ENCODE measurements around the gene DDX4.
"Not testable (repeated sequence)": the region's sequence is repeated elsewhere in the genome, so short reads cannot be mapped to it uniquely, and the experiment has no call there.

Gene DDX4

GRCh38 chr5:55737793-55738192 is at the start of gene DDX4:
Gene DDX4 (plus strand): TSS chr5:55738061. CDS start chr5:55738964, 903 bp downstream.
- no peak for DNase-seq (ENCODE audit: low read depth in 2 of 2)

DNA sequence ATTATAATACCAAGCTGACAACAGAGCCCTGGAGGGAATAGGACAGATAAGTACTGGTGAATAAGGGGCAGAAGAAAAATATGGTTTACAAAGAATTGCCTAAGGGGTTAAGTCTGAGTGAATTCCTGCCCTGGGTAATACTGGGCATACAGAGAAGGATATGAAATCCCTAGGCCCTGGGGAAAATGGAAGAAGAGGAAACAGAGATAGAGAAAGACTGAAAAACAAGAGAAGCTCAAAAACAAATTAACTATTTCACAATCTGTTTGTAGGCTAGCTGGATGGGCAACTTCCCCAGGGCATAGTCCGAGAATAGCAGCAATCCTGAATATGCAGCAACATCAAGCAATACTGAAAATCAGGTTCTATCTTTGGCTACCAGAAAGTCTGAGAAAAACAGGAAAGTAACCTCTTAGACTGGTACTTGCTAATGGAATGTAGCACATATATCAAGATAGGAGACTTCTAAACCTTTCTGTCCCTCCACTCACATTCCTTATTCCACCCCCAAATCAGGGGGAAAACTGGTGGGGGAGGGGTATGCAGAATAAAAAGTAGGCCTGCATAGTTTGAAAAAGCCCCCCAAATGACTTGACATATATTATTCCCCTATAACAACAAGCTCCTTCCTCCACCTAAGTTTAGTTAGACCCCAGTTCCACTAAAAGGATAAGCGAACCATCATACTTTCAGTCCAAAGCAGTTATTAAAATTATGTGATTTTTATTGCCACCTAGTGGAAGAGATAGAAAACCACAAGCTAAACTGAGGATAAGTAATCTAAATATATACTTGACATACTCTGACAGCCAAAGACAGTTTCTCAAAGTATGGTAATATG is 46.4 kb upstream of the DDX4 start:
- DNase-seq (ENCODE audit: low read depth in 2 of 2), result no peak

DNA sequence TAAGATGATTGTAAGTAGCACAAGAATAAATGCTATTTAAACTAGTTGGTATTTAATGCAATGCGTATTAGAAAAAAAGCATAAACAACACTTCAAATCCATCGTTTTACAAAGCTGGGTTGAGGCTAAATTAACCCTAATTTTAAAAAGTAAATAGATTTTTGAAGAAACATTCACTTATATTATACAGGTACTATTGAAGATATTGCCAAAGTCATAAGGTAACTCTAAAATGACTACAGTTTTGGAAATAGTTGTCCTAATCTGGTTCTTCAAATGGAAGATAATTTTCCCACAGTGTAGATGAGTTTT is 45.8 kb upstream of the DDX4 start:
- DNase-seq (ENCODE audit: low read depth in 2 of 2), result no peak

DNA sequence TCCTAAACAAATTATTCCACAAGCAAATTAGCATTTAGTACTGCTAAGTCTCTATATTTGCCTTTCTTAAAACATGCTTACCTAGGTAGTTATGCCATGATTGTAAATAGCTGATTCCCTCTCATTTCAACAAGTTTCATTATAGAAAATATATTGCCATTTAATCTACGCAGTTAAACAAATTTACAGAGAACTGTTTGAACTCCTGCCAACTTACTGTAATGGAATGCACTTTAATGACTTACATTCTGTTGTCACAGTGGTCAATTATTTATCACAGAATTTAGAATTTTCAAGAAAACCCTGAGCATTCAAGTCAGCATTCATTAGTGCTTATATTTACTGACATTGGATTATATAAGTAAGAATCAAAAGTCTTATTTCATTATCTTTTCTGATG is 45.4 kb upstream of the DDX4 start:
- no peak for DNase-seq (ENCODE audit: low read depth in 2 of 2)

DNA sequence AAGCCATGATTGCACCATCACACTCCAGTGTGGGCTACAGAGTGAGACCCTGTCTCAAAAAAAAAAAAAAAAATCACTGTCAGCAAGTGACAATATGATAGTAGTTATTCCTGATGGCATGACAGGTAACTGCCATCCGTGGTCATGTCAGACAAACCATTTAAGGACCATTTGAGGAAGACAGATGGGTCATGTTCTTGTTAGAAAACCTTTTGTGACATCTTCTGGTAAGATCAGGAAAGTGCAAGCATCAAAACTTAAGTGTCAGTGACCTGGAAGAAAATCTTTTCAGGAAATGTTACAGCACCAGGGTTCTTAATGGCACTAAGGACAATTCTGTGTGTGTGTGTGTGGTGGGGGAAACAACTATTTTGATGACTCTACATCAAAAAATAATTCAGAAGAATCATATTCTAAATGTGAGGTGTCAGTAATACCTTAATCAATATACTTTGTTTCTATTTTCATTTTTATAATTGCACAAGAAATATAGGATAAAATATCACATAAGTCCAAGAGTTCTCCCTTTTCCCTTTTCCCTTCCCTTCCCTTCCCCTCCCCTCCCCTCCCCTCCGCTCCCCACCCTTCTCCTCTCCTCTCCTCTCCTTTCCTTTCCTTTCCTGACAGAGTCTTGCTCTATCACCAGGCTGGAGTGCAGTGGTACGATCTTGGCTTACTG is 43.6 kb upstream of the DDX4 start:
- DNase-seq (ENCODE audit: low read depth in 2 of 2), result no peak

GRCh38 chr5:55696704-55697103 is 41.2 kb upstream of the DDX4 start:
- DNase-seq (ENCODE audit: low read depth in 2 of 2), result not testable (repeated sequence)

- no peak for DNase-seq (ENCODE audit: low read depth in 2 of 2)
These were observed 38.7 kb upstream of the DDX4 start for GRCh38 chr5:55699041-55699688.

DNA sequence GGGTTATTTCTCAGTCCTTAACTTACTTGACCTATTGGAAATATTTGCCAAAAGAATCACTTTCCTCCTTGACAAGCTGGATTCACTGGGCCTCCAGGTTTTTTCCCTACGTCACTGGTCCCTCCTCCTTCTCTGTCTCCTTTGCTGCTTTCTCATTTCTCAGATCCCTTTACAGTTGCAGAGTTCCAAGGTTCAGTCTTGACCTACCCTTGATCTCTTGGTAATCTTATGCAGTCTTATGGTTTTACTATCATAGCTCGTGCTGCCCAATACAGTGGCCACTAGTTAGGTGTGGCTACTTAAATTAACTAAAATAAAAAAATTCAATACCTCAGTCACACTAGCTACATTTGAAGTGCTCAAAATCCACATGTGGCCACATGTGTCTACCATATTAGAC is 37.1 kb upstream of the DDX4 start:
- no peak for DNase-seq (ENCODE audit: low read depth in 2 of 2)

GRCh38 chr5:55701462-55702103 is 36.3 kb upstream of the DDX4 start:
- DNase-seq (ENCODE audit: low read depth in 2 of 2), result no peak

GRCh38 chr5:55702598-55703345 is 35.1 kb upstream of the DDX4 start:
- DNase-seq (ENCODE audit: low read depth in 2 of 2), result no peak

DNA sequence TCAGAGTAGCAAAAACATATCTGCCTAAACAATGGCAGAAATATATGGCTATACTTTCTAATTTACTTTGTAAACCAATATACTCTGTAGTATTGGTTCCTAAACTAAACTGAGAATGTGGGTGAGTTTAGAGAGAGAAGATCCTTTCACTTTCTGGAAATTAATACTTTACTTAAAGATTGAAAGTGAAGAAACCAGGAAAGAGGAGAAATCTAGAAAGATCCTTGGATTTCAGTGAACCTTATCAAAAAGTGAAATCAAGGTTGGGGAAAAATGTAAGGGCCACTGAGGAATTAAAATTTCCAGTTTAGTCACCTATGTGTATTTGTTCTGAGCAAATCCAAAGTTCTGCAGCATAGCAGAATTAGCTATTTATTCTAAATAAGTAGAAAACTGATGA is 31.6 kb upstream of the DDX4 start:
- no peak for DNase-seq (ENCODE audit: low read depth in 2 of 2)

GRCh38 chr5:55708732-55709131 is 29.1 kb upstream of the DDX4 start:
- DNase-seq (ENCODE audit: low read depth in 2 of 2), result no peak

DNA sequence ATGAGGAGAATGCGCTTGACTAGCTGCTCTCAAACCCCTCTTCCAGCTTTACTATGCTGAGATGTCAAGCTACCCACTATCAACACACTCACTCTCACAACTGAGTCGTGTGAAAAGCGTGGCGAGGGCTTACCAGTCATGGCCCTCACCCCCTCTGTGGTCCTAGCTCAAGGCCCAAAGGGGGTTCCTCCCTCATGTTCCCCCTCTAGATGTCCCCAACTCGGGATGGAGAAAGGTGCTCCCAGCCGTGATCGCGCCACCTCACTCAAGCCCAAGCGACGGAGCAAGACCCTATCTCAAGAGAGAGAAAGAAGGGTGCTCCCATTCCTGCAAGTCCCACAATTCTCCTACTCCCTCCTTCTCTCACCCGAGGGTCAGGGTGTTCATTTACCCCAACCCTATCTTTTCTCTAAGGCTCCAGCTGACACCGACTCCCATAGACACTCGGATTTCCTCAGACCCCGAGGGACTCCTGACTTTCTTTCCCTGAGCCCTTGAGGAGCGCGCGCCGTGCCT is 26.3 kb upstream of the DDX4 start:
- DNase-seq (ENCODE audit: low read depth in 2 of 2), result no peak

- DNase-seq (ENCODE audit: low read depth in 2 of 2), result peak; percentile 82 to 90
These were observed 25.6 kb upstream of the DDX4 start, which contains the start of gene SLC38A9 for GRCh38 chr5:55712023-55712859. Gene SLC38A9 (minus strand): TSS chr5:55712324. CDS start chr5:55697958, 14,366 bp downstream.

- DNase-seq (ENCODE audit: low read depth in 2 of 2), result no peak
These were observed 24.0 kb upstream of the DDX4 start for GRCh38 chr5:55713871-55714270.

- DNase-seq (ENCODE audit: low read depth in 2 of 2), result no peak
These were observed 23.5 kb upstream of the DDX4 start for GRCh38 chr5:55714339-55714738.

GRCh38 chr5:55714749-55715148 is 23.1 kb upstream of the DDX4 start:
- no peak for DNase-seq (ENCODE audit: low read depth in 2 of 2)

GRCh38 chr5:55715519-55716078 is 22.3 kb upstream of the DDX4 start:
- no peak for DNase-seq (ENCODE audit: low read depth in 2 of 2)

DNA sequence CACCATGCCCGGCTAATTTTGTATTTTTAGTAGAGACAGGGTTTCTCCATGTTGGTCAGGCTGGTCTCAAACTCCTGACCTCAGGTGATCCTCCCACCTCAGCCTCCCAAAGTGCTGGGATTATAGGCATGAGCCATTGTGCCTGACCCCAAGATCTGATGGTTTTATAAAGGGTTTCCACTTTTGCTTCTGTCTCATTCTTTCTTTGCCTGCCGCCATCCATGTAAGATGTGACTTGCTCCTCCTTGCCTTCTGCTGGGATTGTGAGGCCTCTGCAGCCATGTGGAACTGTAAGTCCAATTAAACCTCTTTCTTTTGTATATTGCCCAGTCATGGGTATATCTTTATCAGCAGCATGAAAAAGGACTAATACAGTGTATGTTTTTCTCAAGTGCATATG is 18.8 kb upstream of the DDX4 start:
- not testable (repeated sequence) for DNase-seq (ENCODE audit: low read depth in 2 of 2)

- DNase-seq (ENCODE audit: low read depth in 2 of 2), result no peak
These were observed 17.6 kb upstream of the DDX4 start for GRCh38 chr5:55720188-55720703.

Measured in stimulated activated CD8-positive, alpha-beta memory T cell treated with anti-CD3 and anti-CD28 coated beads, Interleukin-7, amount 100 ng/mL, for 4 hours (primary cell).